K562 (cell line): ENCODE results near the gene TUBE1. TPM values are rescaled to one million over a fixed set of nuclear protein-coding genes. Genes with fewer than 3 reads are reported as not detected.

Experiments used
- ATAC-seq: fragments of 200-7000 bp; cut with Tn5 transposase; 3 replicates; pipeline ENCODE4 v1.9.1; 2020; ENCODE audit warnings: moderate library complexity
- BruUV-seq: library from RNA; stranded (reverse); fragments of 400-500 nt; replicated peaks from 2 replicates; lab custom pipeline; 2021; lab: Mats Ljungman, UMichigan
- CTCF ChIA-PET: fragments of 300-600 bp; formaldehyde crosslinking; extraction: SDS; loops from one replicate; lab custom pipeline; 2021; ENCODE audit warnings: low intra/inter-chr PET ratio; lab: Yijun Ruan, JAX
- POLR2A ChIA-PET: fragments of 300-600, 350-650 bp; sonication (Branson Sonifier 250); formaldehyde crosslinking; extraction: SDS; loops from one replicate; lab custom pipeline; 2021; ENCODE audit warnings: antibody characterized with exemption, inconsistent platforms; lab: Yijun Ruan, JAX
- DNase-seq, 4 experiments: peaks; one replicate each; pipeline versions ENCODE4 v3.0.0 to v3.0.0-alpha.2; 2011 to 2018; ENCODE audit warnings: low spot score in 3 of 4, mixed read lengths in 3 of 4; ENCODE audit errors: extremely low read depth in 1 of 4
- FAIRE-seq: peaks from 2 replicates; lab custom pipeline; 2011; peaks lifted over from hg19 to GRCh38; lab: Jason Lieb, UNC
- H2AFZ ChIP-seq: 2 replicates; pipeline ENCODE4 v1.6.0; 2011; ENCODE audit warnings: low read depth, low read length, control low read depth, inconsistent platforms
- H3K27ac ChIP-seq: fragments of 200-600 bp; 3 replicates; pipeline ENCODE4 v1.8.0; 2011; ENCODE audit warnings: low read depth, mild to moderate bottlenecking, control low read depth, inconsistent platforms, low read length, moderate library complexity, mixed read lengths; ENCODE audit errors: extremely low read depth
- H3K27me3 ChIP-seq, 2 experiments: fragments of 300-600 bp in 1 of 2; 2 replicates in 1 of 2; 3 replicates in 1 of 2; pipeline versions ENCODE4 v1.6.0 to v1.8.0; 2011; ENCODE audit warnings: inconsistent platforms in 2 of 2, low read length in 2 of 2, mild to moderate bottlenecking in 1 of 2, mixed read lengths in 1 of 2, moderate library complexity in 1 of 2; ENCODE audit not compliant: control insufficient read depth in 2 of 2, insufficient read depth in 2 of 2
- H3K36me3 ChIP-seq: fragments of 300-600 bp; 3 replicates; pipeline ENCODE4 v1.8.0; 2011; ENCODE audit warnings: mild to moderate bottlenecking, low read length, inconsistent platforms; ENCODE audit not compliant: control insufficient read depth, insufficient read depth
- H3K4me1 ChIP-seq, 2 experiments: fragments of 200-600 bp in 1 of 2; replicated peaks in 1 of 2; 2 replicates in 1 of 2; 3 replicates in 1 of 2; pipeline versions ENCODE4 v1.5.1 to v1.8.0; 2011; ENCODE audit warnings: inconsistent platforms in 2 of 2, low read length in 2 of 2, mild to moderate bottlenecking in 1 of 2, mixed read lengths in 1 of 2, moderate library complexity in 1 of 2; ENCODE audit not compliant: control insufficient read depth in 2 of 2, insufficient read depth in 2 of 2
- H3K4me2 ChIP-seq: 2 replicates; pipeline ENCODE4 v1.6.1; 2011; ENCODE audit warnings: low read length, control low read depth, inconsistent platforms, mixed read lengths; ENCODE audit not compliant: insufficient read depth
- H3K4me3 ChIP-seq: fragments of 200-600 bp; sonication (generic), shearing (Covaris generic); 2 replicates; pipeline ENCODE4 v1.5.1; 2016; ENCODE audit warnings: control low read depth, inconsistent platforms
- H3K79me2 ChIP-seq: fragments of 200-600 bp; 3 replicates; pipeline ENCODE4 v1.8.0; 2011; ENCODE audit warnings: low read length, inconsistent platforms; ENCODE audit not compliant: control insufficient read depth, insufficient read depth
- H3K9ac ChIP-seq, 2 experiments: 2 replicates each; pipeline versions ENCODE4 v1.6.0 to v1.6.1; 2011; ENCODE audit warnings: low read depth in 2 of 2, low read length in 2 of 2, control low read depth in 1 of 2, inconsistent platforms in 1 of 2, mild to moderate bottlenecking in 1 of 2, mixed read lengths in 1 of 2; ENCODE audit not compliant: insufficient read depth in 1 of 2
- H3K9me1 ChIP-seq: one replicate; pipeline ENCODE4 v1.6.0; 2011; ENCODE audit warnings: inconsistent platforms, mild to moderate bottlenecking, low read length, moderate library complexity; ENCODE audit not compliant: control insufficient read depth, insufficient read depth
- H3K9me3 ChIP-seq: replicated peaks from 2 replicates; pipeline ENCODE4 v1.5.1; 2011; ENCODE audit warnings: low read depth, low read length, inconsistent platforms; ENCODE audit not compliant: control insufficient read depth, insufficient read depth
- H4K20me1 ChIP-seq: replicated peaks from 2 replicates; pipeline ENCODE4 v1.6.1; 2011; ENCODE audit warnings: low read length, inconsistent platforms, mixed read lengths; ENCODE audit not compliant: control insufficient read depth, insufficient read depth
- ATF7 ChIP-seq: fragments of 450-650 bp; IDR thresholded peaks from 2 replicates; pipeline ENCODE4 v1.7.1; 2014; ENCODE audit warnings: mild to moderate bottlenecking, moderate library complexity
- CLOCK ChIP-seq: fragments of 250-450 bp; sonication (Bioruptor Pico); IDR thresholded peaks from 2 replicates; pipeline ENCODE4 v1.4.0; 2020; ENCODE audit warnings: mild to moderate bottlenecking, moderate library complexity, borderline replicate concordance
- MCM3 ChIP-seq: fragments of 450-650 bp; IDR thresholded peaks from 2 replicates; pipeline ENCODE4 v1.6.1; 2016
- NFRKB ChIP-seq: fragments of 450-650 bp; IDR thresholded peaks from 2 replicates; pipeline ENCODE4 v1.6.1; 2016; ENCODE audit warnings: low read depth
- PHF21A ChIP-seq: fragments of 450-650 bp; IDR thresholded peaks from 2 replicates; pipeline ENCODE4 v1.6.1; 2017; ENCODE audit warnings: low read depth, borderline replicate concordance
- in situ Hi-C: fragments of 300-500 bp; cut with MboI; formaldehyde crosslinking; loops from 4 replicates; pipeline ENCODE4 v1.15.0; 2018; ENCODE audit warnings: inconsistent platforms, mixed read lengths
- intact Hi-C: fragments of 100-400 bp; cut with micrococcal nuclease; formaldehyde crosslinking; loops from 2 replicates; pipeline ENCODE4 v1.14.2; 2022
- polyA plus RNA-seq, 8 experiments: library from polyadenylated mRNA; depleted of rRNA in 4 of 8; stranded (reverse) in 5 of 8; unstranded in 3 of 8; fragments of >200 nt; fragmentation: Nextera tagmentation in 2 of 8; fragmentation: Illumina TruSeq in 1 of 8; extraction: Ambion mirVana in 2 of 8; extraction: Trizol in 1 of 8; gene quantifications; 2 replicates each; pipeline versions ENCODE4 v1.2.1 to v1.2.3, GENCODE V29; 2011 to 2014; ENCODE audit warnings: inconsistent platforms in 1 of 8, missing spikeins in 1 of 8
- total RNA-seq, 7 experiments: library from RNA; depleted of rRNA in 6 of 7; stranded (reverse); fragments of >200 nt in 6 of 7; fragmentation: Illumina TruSeq in 2 of 7; extraction: Trizol in 2 of 7; gene quantifications; 2 replicates each; pipeline versions ENCODE4 v1.2.1 to v1.2.3, GENCODE V29; 2011 to 2021; ENCODE audit warnings: low replicate concordance in 1 of 7

Gene TUBE1
- total and polyA plus RNA-seq, 9 of the 15 experiments (the other 6 are each of a cell fraction or from before 2014, with no cell fraction given) = 18.9 to 58.4 (median 30.8) TPM

GRCh38 chr6:112113918-112114317 is 26.6 kb upstream of the TUBE1 start:
- FAIRE-seq = no peak
- Histone ChIP-seq H3K9ac (no peak overlapping the region), H3K9me3 (no peaks in the 10 kb centered on the region), H3K4me1 (no peaks in the 10 kb centered on the region; a peak in 1 of 5 replicates), H3K36me3 (no peaks in the 10 kb centered on the region), H4K20me1 (no peaks in the 10 kb centered on the region), H3K27me3 (no peaks in the 10 kb centered on the region; a peak in 1 of 5 replicates), H3K9me1 (no peaks in the 10 kb centered on the region), H3K79me2 (no peaks in the 10 kb centered on the region), H2AFZ (no peak overlapping the region), H3K4me3 (no peak overlapping the region), H3K27ac (no peak overlapping the region), H3K4me2 (no peak overlapping the region)
- intact Hi-C loops (no loop called here), in situ Hi-C loops (no loop called here)
- ChIA-PET CTCF (no interaction called here), POLR2A (no interaction called here)
- no peak for ATAC-seq
- DNase-seq = no peak
- no TSS peak for BruUV-seq
- TF ChIP-seq NFRKB (no peak), CLOCK (CRISPR knock-in tag) (no peak), ATF7 (no peak), PHF21A (no peak), MCM3 (no peak)
